Smooth muscle cell (in vitro differentiated cells): Measurements from ENCODE around the gene TAPBP. TPM values are rescaled to one million over a fixed set of nuclear protein-coding genes. Genes with fewer than 3 reads are reported as not detected.
A peak's percentile ranks its signal among the peaks of the same experiment; 100 is the strongest.
"Not testable (repeated sequence)": the region's sequence is repeated elsewhere in the genome, so short reads cannot be mapped to it uniquely, and the experiment has no call there.

Experiments used
- DNase-seq: peaks from one replicate; lab custom pipeline; 2025; ENCODE audit not compliant: unreplicated experiment; lab: John Stamatoyannopoulos, UW
- H2AFZ ChIP-seq: fragments of 200-600 bp; sonication (generic); 2 replicates; pipeline ENCODE4 v1.6.0; 2016; ENCODE audit warnings: antibody characterized with exemption, low read depth, mild to moderate bottlenecking
- H3F3A ChIP-seq: fragments of 200-600 bp; sonication (generic); 2 replicates; pipeline ENCODE4 v1.6.0; 2017; ENCODE audit warnings: antibody characterized with exemption, low read depth
- H3K27ac ChIP-seq: fragments of 200-600 bp; sonication (generic); 2 replicates; pipeline ENCODE4 v1.5.1; 2016; ENCODE audit warnings: low read depth, mild to moderate bottlenecking
- H3K27me3 ChIP-seq: fragments of 200-600 bp; sonication (generic); 2 replicates; pipeline ENCODE4 v1.6.1; 2016; ENCODE audit warnings: low read depth, mild to moderate bottlenecking
- H3K36me3 ChIP-seq: fragments of 200-600 bp; sonication (generic); 2 replicates; pipeline ENCODE4 v1.5.1; 2016; ENCODE audit warnings: low read depth
- H3K4me1 ChIP-seq: fragments of 200-600 bp; sonication (generic); 2 replicates; pipeline ENCODE4 v1.5.1; 2016; ENCODE audit warnings: low read depth
- H3K4me2 ChIP-seq: fragments of 200-600 bp; sonication (generic); 2 replicates; pipeline ENCODE4 v1.6.0; 2016; ENCODE audit warnings: mild to moderate bottlenecking
- H3K4me3 ChIP-seq: fragments of 200-600 bp; sonication (generic); 2 replicates; pipeline ENCODE4 v1.5.1; 2016; ENCODE audit warnings: mild to moderate bottlenecking
- H3K79me2 ChIP-seq: fragments of 200-600 bp; sonication (generic); 2 replicates; pipeline ENCODE4 v1.6.0; 2016; ENCODE audit warnings: low read depth, mild to moderate bottlenecking
- H3K9ac ChIP-seq: fragments of 200-600 bp; sonication (generic); 2 replicates; pipeline ENCODE4 v1.6.0; 2016; ENCODE audit warnings: low read depth
- H3K9me3 ChIP-seq: fragments of 200-600 bp; sonication (generic); replicated peaks from 2 replicates; pipeline ENCODE4 v1.5.1; 2016; ENCODE audit warnings: low read depth
- H4K20me1 ChIP-seq: fragments of 200-600 bp; sonication (generic); 2 replicates; pipeline ENCODE4 v1.6.0; 2016; ENCODE audit warnings: low read depth
- CTCF ChIP-seq: fragments of 200-600 bp; sonication (generic); IDR thresholded peaks from 2 replicates; pipeline ENCODE4 v1.5.1; 2017; ENCODE audit warnings: borderline replicate concordance, mild to moderate bottlenecking, antibody characterized with exemption; ENCODE audit not compliant: insufficient read depth, poor library complexity, severe bottlenecking
- WGBS: methylation state at CpG from one replicate; pipeline ENCODE4 v1.1.7; 2016; ENCODE audit warnings: low lambda C conversion rate; 5-methylcytosine and 5-hydroxymethylcytosine counted together
- polyA plus RNA-seq: library from polyadenylated mRNA; unstranded; fragments of >200 nt; fragmentation: Nextera tagmentation; extraction: Ambion mirVana; gene quantifications from 2 replicates; pipeline ENCODE4 v1.2.1, GENCODE V29; 2016
- total RNA-seq: library from RNA; depleted of rRNA; stranded (reverse); fragments of >200 nt; gene quantifications from 2 replicates; pipeline ENCODE4 v1.2.3, GENCODE V29; 2014

The TAPBP gene
- total and polyA plus RNA-seq, 2 experiments from 2014 or later = 34.7 to 75.9 TPM

- Histone ChIP-seq H4K20me1 (no peaks in the 10 kb centered on the region), H3K9ac (no peak overlapping the region), H3K27ac (no peak overlapping the region), H3K4me3 (no peak overlapping the region), H2AFZ (no peak overlapping the region), H3K27me3 (no peaks in the 10 kb centered on the region), H3K9me3 (no peaks in the 10 kb centered on the region), H3K79me2 (no peaks in the 10 kb centered on the region), H3K4me1 (no peaks in the 10 kb centered on the region), H3K36me3 (no peaks in the 10 kb centered on the region), H3F3A (no peaks in the 10 kb centered on the region), H3K4me2 (peak overlapping the region; percentile 20)
- no peak for DNase-seq
- 23% methylated on average over 22 of the region's 22 CpGs for WGBS
- peak; percentile 43 for TF ChIP-seq CTCF
Observed at GRCh38 chr6:33344701-33345697, 31.1 kb upstream of the TAPBP start.

GRCh38 chr6:33343953-33344611 lies 30.2 kb upstream of the TAPBP start:
- no peak for TF ChIP-seq CTCF
- Histone ChIP-seq H3F3A (no peaks in the 10 kb centered on the region), H3K4me3 (no peak overlapping the region), H3K27me3 (no peaks in the 10 kb centered on the region), H3K36me3 (no peaks in the 10 kb centered on the region), H2AFZ (no peak overlapping the region), H3K79me2 (no peaks in the 10 kb centered on the region), H3K9me3 (no peaks in the 10 kb centered on the region), H3K9ac (no peak overlapping the region), H3K4me1 (no peaks in the 10 kb centered on the region), H3K4me2 (no peak overlapping the region), H4K20me1 (no peaks in the 10 kb centered on the region), H3K27ac (no peak overlapping the region)
- WGBS = 91% methylated on average over 6 of the region's 6 CpGs
- DNase-seq = no peak

- not testable (repeated sequence) for H3K79me2 ChIP-seq, DNase-seq, H3K27me3 ChIP-seq, H3K9me3 ChIP-seq, H3K4me1 ChIP-seq, H3K4me3 ChIP-seq, H3K36me3 ChIP-seq, H2AFZ ChIP-seq, H3K27ac ChIP-seq, H3F3A ChIP-seq, H3K4me2 ChIP-seq, H4K20me1 ChIP-seq, H3K9ac ChIP-seq
- WGBS = 95% methylated on average over 7 of the region's 7 CpGs
Observed at GRCh38 chr6:33343606-33343952, 29.7 kb upstream of the TAPBP start.

- H3K4me2 ChIP-seq = no peak overlapping the region
- no peaks in the 10 kb centered on the region for H3K4me1 ChIP-seq
- H4K20me1 ChIP-seq = no peaks in the 10 kb centered on the region
- H3K27ac ChIP-seq = no peak overlapping the region
- WGBS = 93% methylated on average over 6 of the region's 6 CpGs
- no peaks in the 10 kb centered on the region for H3K9me3 ChIP-seq
- H2AFZ ChIP-seq = no peak overlapping the region
- no peaks in the 10 kb centered on the region for H3K79me2 ChIP-seq
- H3F3A ChIP-seq = no peaks in the 10 kb centered on the region
- no peaks in the 10 kb centered on the region for H3K27me3 ChIP-seq
- DNase-seq = no peak
- no peaks in the 10 kb centered on the region for H3K36me3 ChIP-seq
- no peak for TF ChIP-seq CTCF
- H3K9ac ChIP-seq = no peak overlapping the region
- H3K4me3 ChIP-seq = no peak overlapping the region
Observed at GRCh38 chr6:33339193-33339592, 25.3 kb upstream of the TAPBP start.
